Calu3 (cell line): ENCODE results near the gene TSTD2. TPM values are rescaled to one million over a fixed set of nuclear protein-coding genes. Genes with fewer than 3 reads are reported as not detected.

Experiments used
- BruUV-seq: library from RNA; stranded (reverse); fragments of 400-500 nt; replicated peaks from 2 replicates; lab custom pipeline; 2021; lab: Mats Ljungman, UMichigan
- CTCF ChIA-PET: fragments of 300-600 bp; sonication (Branson Sonifier 250); formaldehyde crosslinking; loops from one replicate; lab custom pipeline; 2022; ENCODE audit warnings: antibody characterized with exemption; lab: Charles Lee
- DNase-seq: peaks from one replicate; pipeline ENCODE4 v3.0.0; 2022
- H3K27ac Mint-ChIP-seq: one replicate; pipeline ENCODE4 v1.8.0; 2022; ENCODE audit warnings: mixed read lengths; ENCODE audit not compliant: unreplicated experiment
- H3K27me3 Mint-ChIP-seq: one replicate; pipeline ENCODE4 v1.8.0; 2022; ENCODE audit warnings: mixed read lengths; ENCODE audit not compliant: unreplicated experiment
- H3K36me3 Mint-ChIP-seq: one replicate; pipeline ENCODE4 v1.8.0; 2022; ENCODE audit warnings: mild to moderate bottlenecking, moderate library complexity, mixed read lengths; ENCODE audit not compliant: insufficient read depth, unreplicated experiment
- H3K4me1 Mint-ChIP-seq: one replicate; pipeline ENCODE4 v1.8.0; 2022; ENCODE audit warnings: mild to moderate bottlenecking, low read depth, mixed read lengths; ENCODE audit not compliant: unreplicated experiment
- H3K4me3 Mint-ChIP-seq: one replicate; pipeline ENCODE4 v1.8.0; 2022; ENCODE audit warnings: mild to moderate bottlenecking, low read depth, moderate library complexity, mixed read lengths; ENCODE audit not compliant: unreplicated experiment
- H3K9me3 Mint-ChIP-seq: one replicate; pipeline ENCODE4 v1.8.0; 2022; ENCODE audit warnings: low read depth, mixed read lengths; ENCODE audit not compliant: unreplicated experiment
- intact Hi-C: fragments of 100-400 bp; cut with micrococcal nuclease; formaldehyde crosslinking; loops from one replicate; pipeline ENCODE4 v1.10.0; 2022; ENCODE audit not compliant: unreplicated experiment
- total RNA-seq: library from RNA; stranded (reverse); gene quantifications from 2 replicates; pipeline ENCODE4 v1.2.3, GENCODE V29; 2022
- TF ChIP-seq, protein P1 (sequence below): fragments of 200-600 bp; IDR thresholded peaks from one replicate; pipeline ENCODE4 v1.8.0; 2022; ENCODE audit warnings: antibody characterized with exemption; ENCODE audit not compliant: unreplicated experiment

TSTD2 gene
- total RNA-seq, 1 experiment from 2014 or later, result 12.6 TPM

DNA sequence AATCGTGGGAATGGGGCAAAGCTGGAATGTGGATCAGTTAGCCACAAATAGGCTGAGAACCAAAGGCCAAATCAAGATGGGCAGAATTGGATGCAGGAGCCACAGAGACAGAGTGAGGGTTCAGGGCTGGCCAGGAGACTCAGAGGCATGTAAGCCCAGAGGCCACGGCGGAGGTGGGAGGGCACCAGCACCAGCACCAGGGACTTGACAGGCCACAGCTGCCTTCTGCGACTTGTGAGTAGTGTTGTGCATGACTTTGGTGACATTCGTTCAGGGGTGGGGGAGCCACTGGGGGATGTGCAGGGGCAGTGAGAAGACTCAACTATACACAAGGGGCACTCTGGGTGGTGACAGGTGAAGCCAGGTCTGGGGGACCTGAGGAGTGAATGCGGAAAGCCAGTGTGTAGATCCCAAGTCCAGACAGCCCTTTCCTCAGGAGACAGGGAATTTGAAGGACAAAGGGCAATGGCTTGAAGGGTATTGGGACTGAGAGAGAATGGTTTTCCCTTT is 78.5 kb downstream of the TSTD2 start:
- peaks cover 6% of the 10 kb centered on the region for H3K36me3 Mint-ChIP-seq
- H3K27me3 Mint-ChIP-seq, result peaks cover 53% of the 10 kb centered on the region
- CTCF ChIA-PET, result no interaction called here
- no peak for DNase-seq
- no TSS peak for BruUV-seq
- no peak overlapping the region for H3K4me3 Mint-ChIP-seq
- TF ChIP-seq, protein P1, sequence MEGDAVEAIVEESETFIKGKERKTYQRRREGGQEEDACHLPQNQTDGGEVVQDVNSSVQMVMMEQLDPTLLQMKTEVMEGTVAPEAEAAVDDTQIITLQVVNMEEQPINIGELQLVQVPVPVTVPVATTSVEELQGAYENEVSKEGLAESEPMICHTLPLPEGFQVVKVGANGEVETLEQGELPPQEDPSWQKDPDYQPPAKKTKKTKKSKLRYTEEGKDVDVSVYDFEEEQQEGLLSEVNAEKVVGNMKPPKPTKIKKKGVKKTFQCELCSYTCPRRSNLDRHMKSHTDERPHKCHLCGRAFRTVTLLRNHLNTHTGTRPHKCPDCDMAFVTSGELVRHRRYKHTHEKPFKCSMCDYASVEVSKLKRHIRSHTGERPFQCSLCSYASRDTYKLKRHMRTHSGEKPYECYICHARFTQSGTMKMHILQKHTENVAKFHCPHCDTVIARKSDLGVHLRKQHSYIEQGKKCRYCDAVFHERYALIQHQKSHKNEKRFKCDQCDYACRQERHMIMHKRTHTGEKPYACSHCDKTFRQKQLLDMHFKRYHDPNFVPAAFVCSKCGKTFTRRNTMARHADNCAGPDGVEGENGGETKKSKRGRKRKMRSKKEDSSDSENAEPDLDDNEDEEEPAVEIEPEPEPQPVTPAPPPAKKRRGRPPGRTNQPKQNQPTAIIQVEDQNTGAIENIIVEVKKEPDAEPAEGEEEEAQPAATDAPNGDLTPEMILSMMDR, result no peak
- intact Hi-C loops, result no loop called here
- H3K27ac Mint-ChIP-seq, result no peak overlapping the region
- H3K9me3 Mint-ChIP-seq, result no peaks in the 10 kb centered on the region
- no peaks in the 10 kb centered on the region for H3K4me1 Mint-ChIP-seq

GRCh38 chr9:97553841-97554240 is 79.3 kb downstream of the TSTD2 start:
- no TSS peak for BruUV-seq
- no peak for DNase-seq
- H3K27me3 Mint-ChIP-seq, result peaks cover 53% of the 10 kb centered on the region
- H3K27ac Mint-ChIP-seq, result no peak overlapping the region
- TF ChIP-seq, protein P1, result no peak
- intact Hi-C loops, result no loop called here
- CTCF ChIA-PET, result no interaction called here
- peaks cover 6% of the 10 kb centered on the region for H3K36me3 Mint-ChIP-seq
- no peaks in the 10 kb centered on the region for H3K4me1 Mint-ChIP-seq
- H3K9me3 Mint-ChIP-seq, result no peaks in the 10 kb centered on the region
- no peak overlapping the region for H3K4me3 Mint-ChIP-seq

DNA sequence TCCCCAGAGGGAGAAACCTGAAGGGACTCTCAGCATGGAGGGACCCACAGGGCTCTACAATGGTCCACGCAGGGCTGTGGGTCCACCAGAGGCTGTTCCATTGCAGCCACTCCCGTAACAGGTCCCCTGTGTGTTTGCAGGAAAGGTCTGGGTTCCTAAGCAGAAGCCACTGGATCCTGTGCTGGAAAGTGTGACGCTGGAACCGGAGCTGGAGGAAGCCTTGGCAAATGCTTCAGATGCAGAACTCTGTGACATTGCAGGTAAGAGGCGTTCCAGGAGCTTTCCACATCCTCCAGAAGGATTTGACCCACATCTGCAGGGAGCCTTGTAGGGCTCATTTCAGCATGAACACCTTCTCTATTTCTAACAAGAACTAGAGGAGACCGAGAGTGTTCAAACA is 80.0 kb downstream of the TSTD2 start:
- H3K36me3 Mint-ChIP-seq, result peaks cover 6% of the 10 kb centered on the region
- no peak overlapping the region for H3K27ac Mint-ChIP-seq
- no peak overlapping the region for H3K4me3 Mint-ChIP-seq
- CTCF ChIA-PET, result no interaction called here
- no peaks in the 10 kb centered on the region for H3K4me1 Mint-ChIP-seq
- no peaks in the 10 kb centered on the region for H3K9me3 Mint-ChIP-seq
- no TSS peak for BruUV-seq
- peaks cover 53% of the 10 kb centered on the region for H3K27me3 Mint-ChIP-seq
- no peak for DNase-seq
- TF ChIP-seq, protein P1, result no peak
- intact Hi-C loops, result no loop called here

DNA sequence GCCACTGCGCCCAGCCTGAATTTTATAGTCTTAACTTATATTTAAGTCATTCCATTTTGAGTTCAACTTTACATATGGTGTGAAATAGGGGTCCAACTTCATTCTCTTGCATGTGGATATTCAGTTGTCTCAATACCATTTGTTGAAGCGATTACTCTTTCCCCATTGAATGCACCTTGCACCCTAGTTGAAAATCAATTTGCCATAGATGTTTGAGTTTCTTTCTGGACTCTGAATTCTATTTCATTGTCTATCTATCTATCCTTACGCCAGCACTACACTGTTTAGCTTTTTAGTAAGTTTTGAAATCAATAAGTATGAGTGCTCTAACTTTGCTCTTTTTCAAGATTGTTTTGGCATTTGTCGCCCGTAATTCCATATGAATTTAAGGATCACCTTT is 81.9 kb downstream of the TSTD2 start:
- CTCF ChIA-PET, result no interaction called here
- no peak overlapping the region for H3K27ac Mint-ChIP-seq
- intact Hi-C loops, result no loop called here
- no peak for DNase-seq
- no peaks in the 10 kb centered on the region for H3K4me1 Mint-ChIP-seq
- H3K4me3 Mint-ChIP-seq, result no peak overlapping the region
- TF ChIP-seq, protein P1, result no peak
- peaks cover 45% of the 10 kb centered on the region for H3K27me3 Mint-ChIP-seq
- peaks cover under 1% of the 10 kb centered on the region for H3K36me3 Mint-ChIP-seq
- BruUV-seq, result no TSS peak
- no peaks in the 10 kb centered on the region for H3K9me3 Mint-ChIP-seq
